NCI-H2171 treated with DMSO at 0.1 percent for 48 hours (cell line): Measurements from ENCODE around the gene NOSTRIN.
A peak's percentile ranks its signal among the peaks of the same experiment; 100 is the strongest.

Source experiments
- DNase-seq: peaks from one replicate; lab custom pipeline; 2025; lab: John Stamatoyannopoulos, UW

Gene NOSTRIN

DNA sequence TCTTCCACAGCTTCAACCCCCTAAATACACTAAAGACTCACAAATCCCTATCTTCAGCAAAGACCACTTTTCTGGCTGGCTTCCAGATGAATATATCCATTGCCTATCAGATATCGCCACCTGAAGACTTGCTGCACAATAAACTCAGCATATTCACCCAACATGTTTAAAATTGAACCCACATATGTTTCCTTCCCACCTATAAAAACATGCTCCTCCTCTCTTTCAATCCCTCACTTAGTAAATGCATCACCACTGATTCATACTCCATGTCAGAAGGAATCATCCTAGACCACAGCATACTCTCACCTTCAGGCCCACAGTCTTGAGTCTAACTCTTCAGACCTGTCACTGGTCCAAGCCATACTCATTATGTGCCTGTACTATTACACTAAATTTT is 82.5 kb downstream of the NOSTRIN start:
- no peak for DNase-seq

DNA sequence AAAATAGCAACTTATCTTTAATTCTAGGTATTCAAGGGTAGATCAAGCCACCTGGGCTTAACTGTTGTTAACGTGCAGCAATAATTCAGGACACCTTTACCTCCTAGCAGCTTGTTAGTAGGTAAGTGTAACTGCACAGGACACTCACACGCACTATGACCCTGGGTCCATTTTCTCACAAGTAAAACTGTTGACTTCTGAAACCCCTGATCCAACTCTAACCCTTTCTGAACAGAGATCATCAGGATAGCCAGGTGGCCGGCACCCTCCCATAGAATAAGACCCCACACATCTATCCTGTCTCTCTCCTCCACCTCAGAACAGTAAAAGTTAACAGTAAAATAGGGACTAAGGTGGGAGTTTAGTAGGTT is 87.2 kb downstream of the NOSTRIN start:
- DNase-seq: no peak

DNA sequence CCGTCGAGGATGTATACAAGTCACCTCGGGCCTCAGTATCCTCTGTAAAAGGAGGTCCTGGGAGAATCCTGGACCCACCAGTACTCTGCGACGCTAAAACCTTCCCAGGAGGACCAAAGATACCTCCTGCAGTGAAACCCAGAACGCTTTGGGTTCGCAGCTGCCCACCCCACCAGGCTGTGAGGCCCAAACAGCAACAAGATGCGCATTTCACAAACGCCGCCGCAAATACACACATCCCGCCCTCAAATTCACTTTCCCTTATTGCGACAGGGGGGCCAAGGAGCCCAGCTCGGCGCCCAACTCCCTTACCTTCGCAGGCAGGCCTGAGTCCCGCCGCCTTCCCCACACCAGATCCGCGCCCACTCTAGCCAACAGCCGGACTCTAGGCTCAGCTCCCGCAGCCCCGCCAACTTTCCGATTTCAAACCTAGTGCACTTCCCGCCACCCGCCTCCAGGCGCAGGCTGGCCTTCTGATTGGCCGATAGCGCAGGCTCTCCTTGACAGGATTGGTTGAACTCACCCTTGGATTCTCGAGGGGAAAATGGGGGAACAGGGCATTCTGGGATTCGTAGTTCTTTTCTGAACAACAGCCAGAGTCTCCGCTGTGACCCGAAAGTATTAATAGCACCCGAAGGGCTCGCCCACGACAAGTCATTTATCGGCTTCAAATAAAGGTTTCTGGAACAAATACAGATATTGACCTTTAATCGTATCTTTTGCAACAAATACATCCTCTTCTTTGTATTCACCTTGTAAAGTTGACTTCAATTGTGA is 87.8 kb downstream of the NOSTRIN start, which contains the start of gene SPC25:
SPC25 (minus strand) TSS at position 425 of the 777 bp plus-strand sequence. CDS start 911 bp downstream, outside the sequence.
- DNase-seq: peak; percentile 97

DNA sequence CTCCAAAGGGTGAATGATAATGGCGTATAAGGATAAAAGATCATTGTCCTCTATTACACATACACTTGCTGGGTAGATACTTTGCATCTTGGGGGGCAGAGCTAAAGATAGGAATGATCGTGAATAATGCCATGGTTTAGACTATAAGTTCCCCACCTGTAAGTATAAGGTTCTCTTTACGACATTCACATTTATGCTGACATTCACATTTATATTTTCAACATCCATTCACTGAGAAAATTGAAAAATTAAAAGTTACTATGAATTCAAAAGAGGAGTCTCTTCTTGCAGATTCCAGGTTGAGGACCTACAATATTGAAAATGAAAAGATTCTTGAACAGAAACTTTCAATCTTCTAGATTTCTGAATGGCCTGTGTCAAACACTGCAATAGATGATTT is 89.9 kb downstream of the NOSTRIN start:
- DNase-seq: no peak

DNA sequence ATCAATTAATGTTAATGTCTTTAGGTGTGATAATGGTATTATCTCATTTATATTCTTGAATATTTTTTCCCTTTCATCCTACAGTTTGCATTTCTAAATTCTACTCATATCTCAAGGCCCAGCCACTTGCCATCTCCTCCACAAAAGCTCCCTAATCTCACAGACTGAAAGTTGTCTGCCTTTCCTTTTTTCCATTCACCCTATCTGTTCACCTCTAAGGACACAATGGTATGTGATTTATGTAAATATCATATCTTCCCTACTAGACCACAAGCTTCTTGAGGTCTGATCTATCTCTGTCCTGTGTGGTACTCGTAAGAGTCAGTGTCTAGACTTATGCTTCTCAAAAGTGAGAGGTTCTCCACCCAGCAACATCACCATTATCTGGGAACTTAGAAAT is 91.7 kb downstream of the NOSTRIN start:
- DNase-seq: no peak

DNA sequence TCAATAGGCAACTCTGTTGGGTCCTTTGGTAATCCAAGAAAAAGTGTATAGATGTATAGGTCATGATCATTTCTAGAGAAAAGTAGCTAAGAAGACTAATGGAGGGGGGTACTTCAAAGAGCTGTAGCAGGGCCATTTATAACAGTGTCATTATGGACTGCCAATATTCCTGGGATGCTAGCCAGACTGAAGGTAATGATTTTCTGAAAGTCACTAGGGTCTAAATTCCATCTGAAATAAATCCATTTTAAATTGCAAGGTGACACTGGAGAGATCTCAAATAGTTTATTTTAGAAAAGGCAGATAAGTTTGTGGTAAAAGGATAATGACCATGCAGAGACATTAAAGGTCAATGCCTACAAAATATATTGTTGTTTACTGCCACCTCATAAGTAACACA is 92.3 kb downstream of the NOSTRIN start:
- no peak for DNase-seq

DNA sequence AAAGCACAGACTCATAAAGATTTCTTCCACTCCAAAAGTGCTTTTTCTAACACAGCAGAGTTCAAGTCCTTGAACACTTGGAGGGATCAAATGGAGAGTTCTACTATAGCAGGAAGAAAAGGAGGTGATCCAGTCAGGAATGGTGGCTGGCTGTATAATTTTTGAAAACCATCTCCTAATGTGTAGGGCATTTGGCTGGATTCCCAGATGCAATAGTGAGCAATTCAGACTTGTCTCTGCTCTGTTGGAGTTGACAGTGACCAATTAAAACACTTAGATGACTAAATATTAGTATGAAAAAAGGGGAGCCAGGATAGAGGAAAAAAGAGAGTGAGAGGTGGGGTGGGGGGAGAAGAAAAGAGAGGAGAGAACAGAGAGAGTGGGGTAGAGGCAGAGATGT is 93.3 kb downstream of the NOSTRIN start:
- DNase-seq: no peak

DNA sequence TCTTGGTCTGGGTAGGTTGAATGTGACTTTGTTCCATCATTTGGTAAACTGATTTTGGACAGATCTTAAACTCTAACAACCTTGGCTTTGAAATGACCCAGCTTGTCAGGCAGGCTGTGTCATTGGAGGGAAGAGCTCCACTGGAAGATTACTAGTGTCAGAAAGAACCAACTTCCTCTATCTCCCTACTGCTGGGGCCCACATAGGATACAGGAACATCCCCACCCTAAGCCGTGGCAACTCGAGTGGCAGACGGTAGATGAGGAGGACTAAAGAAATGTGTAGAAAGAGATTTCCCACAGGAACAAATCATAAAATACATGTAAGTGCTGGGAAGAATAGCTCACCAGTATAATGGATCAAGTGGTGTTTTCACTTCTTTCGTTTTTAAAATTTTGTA is 94.3 kb downstream of the NOSTRIN start:
- DNase-seq: no peak

DNA sequence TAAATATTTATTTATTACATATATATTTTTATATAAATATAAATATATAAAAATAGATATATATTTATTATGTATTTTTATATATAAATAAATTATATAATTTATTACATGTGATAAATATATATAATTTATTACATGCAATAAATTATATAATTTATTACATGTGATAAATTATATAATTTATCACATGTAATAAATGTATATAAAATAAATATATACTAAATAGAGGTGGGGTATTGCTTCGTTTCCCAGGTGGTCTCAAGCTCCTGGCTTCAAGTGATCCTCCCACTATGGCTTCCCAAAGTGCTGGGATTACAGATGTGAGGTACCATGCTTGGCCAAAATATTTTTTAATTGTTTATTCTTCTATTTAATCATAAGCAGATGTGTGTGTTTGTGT is 95.0 kb downstream of the NOSTRIN start:
- DNase-seq: no peak

DNA sequence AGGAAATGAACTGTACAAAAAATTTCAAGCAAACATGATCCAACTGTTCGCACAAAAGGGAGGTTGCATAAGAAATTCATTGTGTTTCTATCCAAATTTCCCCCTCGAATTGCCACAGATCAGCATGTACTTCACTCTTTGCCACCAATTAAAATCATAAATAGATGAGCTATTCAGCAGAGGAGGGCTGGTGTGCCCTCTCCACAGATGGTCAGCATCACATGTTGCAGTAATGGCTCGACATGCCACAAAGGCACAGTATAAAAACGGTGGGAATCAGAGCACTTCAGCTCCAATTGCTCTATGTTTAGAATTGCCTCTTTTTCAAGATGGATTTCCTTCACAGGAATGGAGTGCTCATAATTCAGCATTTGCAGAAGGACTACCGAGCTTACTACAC is 98.6 kb downstream of the NOSTRIN start, which contains the start of gene G6PC2:
G6PC2 (plus strand) TSS at position 289 of the 400 bp plus-strand sequence; CDS start at position 330, 41 bp downstream.
- no peak for DNase-seq

DNA sequence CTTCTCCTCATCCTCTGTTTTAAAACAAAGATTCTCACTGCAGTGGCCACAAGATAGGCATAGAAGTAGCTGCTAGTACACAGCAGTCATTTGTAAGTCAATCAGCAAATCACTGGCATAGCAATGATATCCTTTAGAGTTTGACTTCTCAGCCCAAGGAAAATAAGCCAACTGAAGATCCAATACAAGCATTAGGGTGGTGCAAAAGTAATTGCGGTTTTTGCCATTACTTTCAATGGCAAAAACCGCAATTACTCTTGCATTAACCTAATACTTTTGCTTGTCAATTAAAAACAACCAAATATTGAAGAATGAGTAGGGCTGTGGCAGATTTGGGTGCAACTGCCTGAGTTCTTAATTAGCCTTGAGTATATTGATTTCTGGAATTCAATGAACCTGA is 101.5 kb downstream of the NOSTRIN start:
- no peak for DNase-seq

DNA sequence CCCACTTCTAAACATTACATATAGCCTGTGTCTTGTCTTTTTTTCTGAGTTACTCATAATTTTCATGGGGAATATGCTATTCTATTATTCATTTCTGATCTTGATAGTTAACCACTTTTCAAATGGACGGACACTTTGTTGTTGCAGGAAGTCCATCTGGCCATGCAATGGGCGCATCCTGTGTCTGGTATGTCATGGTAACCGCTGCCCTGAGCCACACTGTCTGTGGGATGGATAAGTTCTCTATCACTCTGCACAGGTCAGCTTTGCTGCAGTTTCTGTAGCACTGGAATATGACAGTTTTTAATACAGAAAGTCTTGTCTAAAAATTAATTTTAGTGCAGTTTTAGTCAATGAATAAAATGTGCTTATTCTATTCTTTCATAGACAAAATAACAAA is 101.9 kb downstream of the NOSTRIN start:
- DNase-seq: no peak

DNA sequence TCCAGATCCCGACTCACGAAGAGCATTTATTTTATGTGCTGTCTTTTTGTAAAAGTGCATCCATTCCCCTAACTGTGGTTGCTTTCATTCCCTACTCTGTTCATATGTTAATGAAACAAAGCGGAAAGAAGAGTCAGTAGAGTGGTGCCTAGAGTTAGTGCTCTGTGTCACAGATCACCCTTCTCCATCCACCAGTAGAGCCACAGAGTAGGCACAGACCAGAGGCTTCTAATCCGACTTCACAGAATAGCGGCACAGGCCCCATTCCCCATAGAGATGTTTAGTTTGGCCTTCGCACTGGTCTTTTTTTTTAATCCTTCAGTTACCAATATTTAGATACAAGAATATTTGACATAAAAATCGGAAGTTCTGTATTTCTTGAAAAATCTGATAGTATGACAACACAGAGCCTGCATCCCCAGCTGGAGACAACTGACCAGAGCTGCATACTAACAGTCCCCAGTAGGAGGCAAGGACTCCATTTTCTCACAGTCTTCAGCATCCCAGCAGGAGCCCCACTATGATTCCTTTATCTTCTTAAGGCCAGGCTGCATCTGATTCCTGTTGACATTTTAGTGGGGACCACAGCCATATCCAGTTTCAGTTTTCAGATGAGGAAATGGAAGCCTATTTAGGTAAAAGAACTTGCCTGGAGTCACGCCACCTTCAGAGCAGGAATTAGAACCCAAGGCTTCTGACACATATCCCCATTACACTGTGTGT is 105.7 kb downstream of the NOSTRIN start:
- no peak for DNase-seq

DNA sequence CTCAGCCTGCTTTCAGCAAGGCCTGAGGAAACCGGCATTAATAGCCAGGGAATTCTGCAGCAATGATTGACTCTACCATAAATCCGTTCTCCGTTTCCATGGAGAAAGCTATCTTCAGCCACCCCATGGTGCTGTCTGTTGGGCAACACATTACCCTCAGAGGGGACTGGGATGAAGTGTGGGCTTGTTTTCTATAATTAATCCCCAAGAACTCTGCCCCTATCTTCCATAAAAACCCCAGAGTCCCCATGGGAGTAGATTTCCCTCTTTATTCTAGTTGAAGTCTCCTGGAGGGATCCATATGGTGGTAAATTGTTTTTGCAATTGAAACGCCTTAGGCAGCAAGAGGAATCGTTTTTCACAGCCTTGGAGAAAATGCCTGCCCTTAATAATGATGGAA is 107.9 kb downstream of the NOSTRIN start:
- peak; percentile 95 for DNase-seq

DNA sequence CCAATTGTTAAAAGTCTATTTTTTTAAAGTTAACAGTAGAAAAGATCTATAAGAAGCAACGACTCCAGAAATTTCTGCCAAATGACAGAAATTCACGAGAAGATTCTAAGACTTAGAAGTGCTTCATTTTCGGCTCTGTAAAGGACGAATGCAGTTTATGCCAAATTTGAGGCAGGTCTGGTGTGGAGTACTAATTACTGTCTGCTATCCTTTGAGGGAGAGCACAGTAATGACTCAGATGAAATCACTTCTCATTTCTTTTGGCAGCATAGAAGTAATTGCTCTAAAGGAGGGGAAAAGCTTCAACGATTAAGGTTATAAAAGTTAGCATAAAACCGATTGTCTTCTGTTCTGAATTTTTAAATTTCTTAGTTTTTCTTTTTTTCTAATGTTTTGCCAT is 110.0 kb downstream of the NOSTRIN start:
- peak; percentile 72 for DNase-seq

DNA sequence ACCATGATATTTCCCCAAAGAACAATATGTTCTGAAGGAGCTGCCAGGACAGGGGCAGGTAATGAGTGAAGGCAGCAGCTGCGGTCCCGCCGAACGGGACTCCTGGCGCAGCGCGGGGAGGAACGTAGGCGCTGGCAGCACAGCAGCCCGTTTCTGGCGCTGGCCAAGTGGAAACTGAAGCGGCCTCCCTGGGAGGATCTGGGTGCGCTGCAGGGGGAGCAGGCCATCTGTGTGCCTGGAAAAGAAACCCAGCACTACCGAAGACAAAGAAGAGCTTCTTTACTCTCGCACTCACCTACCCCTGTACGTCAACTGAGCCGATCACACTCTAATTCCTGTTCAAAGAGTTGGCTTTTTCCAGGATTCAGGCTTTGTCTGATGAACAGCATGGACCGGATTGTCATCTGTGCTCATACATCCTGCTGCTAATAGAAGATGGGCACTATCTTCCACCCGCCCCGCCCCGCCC is 110.5 kb downstream of the NOSTRIN start:
- peak; percentile 91 for DNase-seq

DNA sequence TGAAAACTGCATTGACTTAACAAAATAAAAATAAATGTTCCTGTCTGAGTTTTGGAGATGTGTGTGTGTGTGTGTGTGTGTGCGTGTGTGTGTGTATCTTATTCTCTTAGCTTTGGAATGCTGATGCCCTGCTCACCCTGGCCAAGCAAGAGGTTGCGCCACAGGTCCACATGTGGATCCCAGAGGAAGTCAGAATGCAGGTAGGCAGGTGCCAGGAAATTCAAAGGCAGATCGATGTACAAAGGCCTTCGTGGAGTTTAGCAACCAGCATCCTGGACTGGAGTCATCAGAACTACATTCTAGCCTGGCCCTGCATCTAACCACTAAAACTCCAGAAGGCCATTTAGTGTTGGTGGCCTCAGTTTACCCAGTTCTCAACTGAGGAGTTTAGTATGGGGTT is 111.1 kb downstream of the NOSTRIN start:
- peak; percentile 40 for DNase-seq
